ENCODE data around the gene ESR2.

ESR2 gene

DNA sequence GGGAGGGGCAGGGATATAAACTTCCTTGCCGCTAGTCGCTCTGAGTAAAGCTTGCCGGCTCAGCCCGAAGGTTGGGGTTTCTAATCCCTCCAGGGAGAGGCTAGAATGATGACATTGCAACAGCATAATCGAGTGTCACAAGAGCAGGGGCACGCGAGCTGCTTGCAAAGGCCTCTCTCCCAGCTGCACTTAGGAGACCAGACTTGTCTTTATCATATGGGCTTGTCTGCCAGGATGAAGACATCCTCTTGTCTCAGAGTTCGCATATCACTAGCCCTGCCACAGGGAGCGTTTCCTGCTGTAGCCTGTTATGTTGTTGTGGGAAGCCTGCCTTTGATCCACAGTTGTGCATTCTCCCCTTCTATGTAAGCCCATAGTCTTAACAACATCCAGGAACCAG is 180.0 kb downstream of the ESR2 start:
- Histone ChIP-seq H3F3A (ENCODE audit: insufficient read depth) (no peaks in the 10 kb centered on the region), H2AFZ (ENCODE audit: low read depth, low read length, severe bottlenecking) (no peak overlapping the region), H3K79me2 (ENCODE audit: insufficient read depth, low read length) (no peaks in the 10 kb centered on the region), H3K36me3 (ENCODE audit: low read length) (peaks cover 44% of the 10 kb centered on the region), H3K9me3 (ENCODE audit: insufficient read depth, low read length) (no peaks in the 10 kb centered on the region), H3K27ac (ENCODE audit: low read depth, low read length) (no peak overlapping the region), H3K9ac (ENCODE audit: low read length) (no peak overlapping the region), H3K27me3 (ENCODE audit: low read length) (no peaks in the 10 kb centered on the region), H3K4me2 (ENCODE audit: low read depth, low read length, poor library complexity, severe bottlenecking) (no peak overlapping the region), H3K9me2 (replicated peaks; ENCODE audit: insufficient read depth, low read length) (no peaks in the 10 kb centered on the region), H3K4me3 (ENCODE audit: insufficient read depth, low read length, poor library complexity, severe bottlenecking) (no peak overlapping the region), H4K20me1 (ENCODE audit: low read depth, low read length) (no peaks in the 10 kb centered on the region)
- no peak for TF ChIP-seq EZH2phosphoT487 (conservative IDR thresholded peaks at IDR 0.05; ENCODE audit: low read length)
- TF ChIP-seq, protein P1, sequence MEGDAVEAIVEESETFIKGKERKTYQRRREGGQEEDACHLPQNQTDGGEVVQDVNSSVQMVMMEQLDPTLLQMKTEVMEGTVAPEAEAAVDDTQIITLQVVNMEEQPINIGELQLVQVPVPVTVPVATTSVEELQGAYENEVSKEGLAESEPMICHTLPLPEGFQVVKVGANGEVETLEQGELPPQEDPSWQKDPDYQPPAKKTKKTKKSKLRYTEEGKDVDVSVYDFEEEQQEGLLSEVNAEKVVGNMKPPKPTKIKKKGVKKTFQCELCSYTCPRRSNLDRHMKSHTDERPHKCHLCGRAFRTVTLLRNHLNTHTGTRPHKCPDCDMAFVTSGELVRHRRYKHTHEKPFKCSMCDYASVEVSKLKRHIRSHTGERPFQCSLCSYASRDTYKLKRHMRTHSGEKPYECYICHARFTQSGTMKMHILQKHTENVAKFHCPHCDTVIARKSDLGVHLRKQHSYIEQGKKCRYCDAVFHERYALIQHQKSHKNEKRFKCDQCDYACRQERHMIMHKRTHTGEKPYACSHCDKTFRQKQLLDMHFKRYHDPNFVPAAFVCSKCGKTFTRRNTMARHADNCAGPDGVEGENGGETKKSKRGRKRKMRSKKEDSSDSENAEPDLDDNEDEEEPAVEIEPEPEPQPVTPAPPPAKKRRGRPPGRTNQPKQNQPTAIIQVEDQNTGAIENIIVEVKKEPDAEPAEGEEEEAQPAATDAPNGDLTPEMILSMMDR (IDR thresholded peaks at IDR 0.05; ENCODE audit: insufficient read depth, low read length, poor library complexity, severe bottlenecking): no peak

DNA sequence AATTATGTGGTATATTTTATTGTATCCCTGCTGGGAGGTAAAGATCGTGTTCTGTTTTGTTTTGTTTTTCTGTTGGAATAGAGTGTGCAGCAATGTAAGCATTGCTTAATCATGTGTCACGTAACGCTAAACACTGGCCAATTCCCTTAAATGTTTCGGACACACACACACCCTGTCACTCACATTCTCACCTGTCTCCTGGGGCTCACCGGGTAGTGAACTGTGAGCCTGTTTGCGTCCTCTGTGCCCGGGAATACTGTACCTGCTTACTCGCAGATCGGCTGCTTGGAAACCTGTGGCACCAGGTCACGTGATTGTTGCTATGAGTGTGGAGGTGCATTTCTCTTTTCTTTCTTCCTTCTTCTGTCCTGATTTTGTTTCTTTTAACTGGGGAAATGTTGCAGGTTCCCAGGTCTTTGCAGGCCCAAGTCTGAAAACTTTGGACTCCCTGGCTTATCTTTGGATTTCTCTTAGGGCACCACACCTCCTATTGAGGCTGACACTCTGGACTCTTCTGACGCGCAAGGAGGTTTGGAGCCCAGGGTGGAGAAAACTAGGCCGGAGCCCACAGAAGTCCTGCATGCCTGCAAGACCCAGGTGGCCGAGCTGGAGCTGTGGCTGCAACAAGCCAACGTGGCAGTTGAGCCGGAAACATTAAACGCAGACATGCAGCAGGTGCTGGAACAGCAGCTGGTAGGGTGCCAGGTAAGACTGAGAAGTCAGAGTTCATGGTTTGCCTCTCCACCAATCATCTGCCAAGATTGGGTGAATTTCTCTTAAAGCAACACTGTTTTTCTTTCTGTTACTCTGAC is 181.1 kb downstream of the ESR2 start:
- TF ChIP-seq, protein P1 (IDR thresholded peaks at IDR 0.05; ENCODE audit: insufficient read depth, low read length, poor library complexity, severe bottlenecking): no peak
- no peak for TF ChIP-seq EZH2phosphoT487 (conservative IDR thresholded peaks at IDR 0.05; ENCODE audit: low read length)
- H3F3A ChIP-seq (ENCODE audit: insufficient read depth): no peaks in the 10 kb centered on the region
- H2AFZ ChIP-seq (ENCODE audit: low read depth, low read length, severe bottlenecking): no peak overlapping the region
- no peaks in the 10 kb centered on the region for H3K9me2 ChIP-seq (replicated peaks; ENCODE audit: insufficient read depth, low read length)
- no peak overlapping the region for H3K9ac ChIP-seq (ENCODE audit: low read length)
- no peaks in the 10 kb centered on the region for H4K20me1 ChIP-seq (ENCODE audit: low read depth, low read length)
- no peaks in the 10 kb centered on the region for H3K79me2 ChIP-seq (ENCODE audit: insufficient read depth, low read length)
- H3K27me3 ChIP-seq (ENCODE audit: low read length): no peaks in the 10 kb centered on the region
- H3K9me3 ChIP-seq (ENCODE audit: insufficient read depth, low read length): no peaks in the 10 kb centered on the region
- H3K4me2 ChIP-seq (ENCODE audit: low read depth, low read length, poor library complexity, severe bottlenecking): no peak overlapping the region
- no peak overlapping the region for H3K27ac ChIP-seq (ENCODE audit: low read depth, low read length)
- H3K4me3 ChIP-seq (ENCODE audit: insufficient read depth, low read length, poor library complexity, severe bottlenecking): no peak overlapping the region
- H3K36me3 ChIP-seq (ENCODE audit: low read length): peaks cover 46% of the 10 kb centered on the region; the same call in 1 of the 2 replicates

DNA sequence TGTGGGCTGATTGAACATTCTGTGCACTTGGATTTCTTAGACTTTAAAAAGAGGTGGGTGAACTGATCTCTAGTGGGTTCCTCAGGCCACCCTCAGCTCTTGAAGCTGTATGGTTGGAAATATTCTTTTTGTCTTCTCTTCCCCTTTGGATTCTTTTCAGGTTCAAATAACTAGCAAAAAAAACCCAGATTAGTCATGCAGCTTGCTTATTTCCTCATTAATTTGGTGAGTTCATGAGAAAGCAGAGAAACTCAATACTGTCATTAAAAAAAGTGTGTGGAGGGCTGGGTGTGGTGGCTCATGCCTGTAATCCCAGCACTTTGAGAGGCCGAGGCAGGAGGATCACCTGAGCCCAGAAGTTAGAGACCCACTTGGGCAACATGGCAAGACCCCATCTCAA is 183.4 kb downstream of the ESR2 start:
- Histone ChIP-seq H3K36me3 (ENCODE audit: low read length) (peaks cover 51% of the 10 kb centered on the region; the same call in 1 of the 2 replicates), H3K9ac (ENCODE audit: low read length) (no peak overlapping the region), H3F3A (ENCODE audit: insufficient read depth) (no peaks in the 10 kb centered on the region), H3K27ac (ENCODE audit: low read depth, low read length) (no peak overlapping the region), H3K9me3 (ENCODE audit: insufficient read depth, low read length) (no peaks in the 10 kb centered on the region), H2AFZ (ENCODE audit: low read depth, low read length, severe bottlenecking) (no peak overlapping the region), H4K20me1 (ENCODE audit: low read depth, low read length) (no peaks in the 10 kb centered on the region), H3K4me2 (ENCODE audit: low read depth, low read length, poor library complexity, severe bottlenecking) (no peak overlapping the region), H3K79me2 (ENCODE audit: insufficient read depth, low read length) (no peaks in the 10 kb centered on the region), H3K4me3 (ENCODE audit: insufficient read depth, low read length, poor library complexity, severe bottlenecking) (no peak overlapping the region), H3K27me3 (ENCODE audit: low read length) (no peaks in the 10 kb centered on the region), H3K9me2 (replicated peaks; ENCODE audit: insufficient read depth, low read length) (no peaks in the 10 kb centered on the region)
- TF ChIP-seq, protein P1 (IDR thresholded peaks at IDR 0.05; ENCODE audit: insufficient read depth, low read length, poor library complexity, severe bottlenecking): no peak
- no peak for TF ChIP-seq EZH2phosphoT487 (conservative IDR thresholded peaks at IDR 0.05; ENCODE audit: low read length)

Measured in SU-DHL-6 (cell line).